HepG2 (cell line): ENCODE data around the gene ZNF540. TPM values are rescaled to one million over a fixed set of nuclear protein-coding genes. Genes with fewer than 3 reads are reported as not detected.

Experiments
- KMT2B ChIP-seq: IDR thresholded peaks from 2 replicates; pipeline ENCODE4 v1.6.1; 2016; ENCODE audit warnings: missing genetic modification reagents, missing compliant biosample characterization
- MEIS2 ChIP-seq: sonication (generic); formaldehyde crosslinking; IDR thresholded peaks from 2 replicates; pipeline ENCODE4 v1.9.0; 2021; ENCODE audit warnings: mild to moderate bottlenecking, missing genetic modification reagents
- PAF1 ChIP-seq: IDR thresholded peaks from 2 replicates; pipeline ENCODE4 v1.6.1; 2016; ENCODE audit warnings: missing genetic modification reagents, missing compliant biosample characterization
- SAFB2 ChIP-seq: sonication (generic); formaldehyde crosslinking; IDR thresholded peaks from 2 replicates; pipeline ENCODE4 v1.5.1; 2020; ENCODE audit warnings: missing genetic modification reagents, low read depth, mild to moderate bottlenecking, borderline replicate concordance
- SRF ChIP-seq: IDR thresholded peaks from 2 replicates; pipeline ENCODE4 v1.6.1; 2011; ENCODE audit warnings: mild to moderate bottlenecking, low read depth, low read length, moderate library complexity
- XBP1 ChIP-seq: sonication (generic); formaldehyde crosslinking; IDR thresholded peaks from 2 replicates; pipeline ENCODE4 v1.5.0; 2020; ENCODE audit warnings: missing genetic modification reagents
- ZBTB21 ChIP-seq: sonication (generic); formaldehyde crosslinking; IDR thresholded peaks from 2 replicates; pipeline ENCODE4 v1.4.0; 2020; ENCODE audit warnings: missing genetic modification reagents
- ZKSCAN8 ChIP-seq: IDR thresholded peaks from 2 replicates; pipeline ENCODE4 v1.6.1; 2016; ENCODE audit warnings: borderline replicate concordance, missing genetic modification reagents, missing compliant biosample characterization
- ZNF180 ChIP-seq: sonication (generic); formaldehyde crosslinking; IDR thresholded peaks from 2 replicates; pipeline ENCODE4 v1.4.0; 2020; ENCODE audit warnings: low read depth, missing genetic modification reagents, borderline replicate concordance
- ZNF235 ChIP-seq: sonication (generic); formaldehyde crosslinking; IDR thresholded peaks from 2 replicates; pipeline ENCODE4 v1.8.1; 2023; ENCODE audit warnings: mild to moderate bottlenecking, missing genetic modification reagents, borderline replicate concordance
- ZNF343 ChIP-seq: sonication (generic); formaldehyde crosslinking; IDR thresholded peaks from 2 replicates; pipeline ENCODE4 v1.4.0; 2020; ENCODE audit warnings: mild to moderate bottlenecking, missing genetic modification reagents
- ZNF468 ChIP-seq: sonication (generic); formaldehyde crosslinking; IDR thresholded peaks from 2 replicates; pipeline ENCODE4 v1.8.0; 2022; ENCODE audit warnings: mild to moderate bottlenecking, moderate library complexity, missing genetic modification reagents
- ZNF788 ChIP-seq: sonication (generic); formaldehyde crosslinking; IDR thresholded peaks from 2 replicates; pipeline ENCODE4 v1.5.0; 2020; ENCODE audit warnings: mild to moderate bottlenecking, missing genetic modification reagents, borderline replicate concordance
- polyA plus RNA-seq, 8 experiments: library from polyadenylated mRNA; depleted of rRNA in 3 of 8; stranded (reverse) in 7 of 8; unstranded in 1 of 8; fragments of >200 nt; fragmentation: Illumina TruSeq in 4 of 8; extraction: Trizol in 4 of 8; gene quantifications; 2 replicates each; pipeline versions ENCODE4 v1.2.1 to v1.2.3, GENCODE V29; 2011 to 2016; ENCODE audit warnings: low read depth in 4 of 8, missing spikeins in 1 of 8, mixed read lengths in 1 of 8; ENCODE audit not compliant: insufficient read depth in 1 of 8
- total RNA-seq, 5 experiments: library from RNA; depleted of rRNA; stranded (reverse); fragments of >200 nt; fragmentation: Illumina TruSeq; extraction: Trizol; gene quantifications; 2 replicates each; pipeline ENCODE4 v1.2.3, GENCODE V29; 2016; ENCODE audit warnings: low read depth in 1 of 5
- TF ChIP-seq, protein P1 (sequence below): sonication (generic); formaldehyde crosslinking; IDR thresholded peaks from 2 replicates; pipeline ENCODE4 v1.4.0; 2020; ENCODE audit warnings: missing genetic modification reagents, borderline replicate concordance
- TF ChIP-seq, protein P2 (sequence below): sonication (generic); formaldehyde crosslinking; IDR thresholded peaks from 2 replicates; pipeline ENCODE4 v1.4.0; 2020; ENCODE audit warnings: missing genetic modification reagents, borderline replicate concordance
- TF ChIP-seq, protein P3 (sequence below): sonication (generic); formaldehyde crosslinking; conservative IDR thresholded peaks from 2 replicates; pipeline ENCODE4 v1.4.0; 2020; ENCODE audit warnings: missing genetic modification reagents
- TF ChIP-seq, protein P4 (sequence below): sonication (generic); formaldehyde crosslinking; IDR thresholded peaks from 2 replicates; pipeline ENCODE4 v1.4.0; 2020; ENCODE audit warnings: missing genetic modification reagents
- TF ChIP-seq, protein P5 (sequence below): sonication (generic); formaldehyde crosslinking; IDR thresholded peaks from 2 replicates; pipeline ENCODE4 v1.5.0; 2020; ENCODE audit warnings: mild to moderate bottlenecking, missing genetic modification reagents

Gene ZNF540
- total and polyA plus RNA-seq, 2 of the 13 experiments (the other 11 are each of a cell fraction or from before 2014, with no cell fraction given): 0.21 to 0.40 TPM

DNA sequence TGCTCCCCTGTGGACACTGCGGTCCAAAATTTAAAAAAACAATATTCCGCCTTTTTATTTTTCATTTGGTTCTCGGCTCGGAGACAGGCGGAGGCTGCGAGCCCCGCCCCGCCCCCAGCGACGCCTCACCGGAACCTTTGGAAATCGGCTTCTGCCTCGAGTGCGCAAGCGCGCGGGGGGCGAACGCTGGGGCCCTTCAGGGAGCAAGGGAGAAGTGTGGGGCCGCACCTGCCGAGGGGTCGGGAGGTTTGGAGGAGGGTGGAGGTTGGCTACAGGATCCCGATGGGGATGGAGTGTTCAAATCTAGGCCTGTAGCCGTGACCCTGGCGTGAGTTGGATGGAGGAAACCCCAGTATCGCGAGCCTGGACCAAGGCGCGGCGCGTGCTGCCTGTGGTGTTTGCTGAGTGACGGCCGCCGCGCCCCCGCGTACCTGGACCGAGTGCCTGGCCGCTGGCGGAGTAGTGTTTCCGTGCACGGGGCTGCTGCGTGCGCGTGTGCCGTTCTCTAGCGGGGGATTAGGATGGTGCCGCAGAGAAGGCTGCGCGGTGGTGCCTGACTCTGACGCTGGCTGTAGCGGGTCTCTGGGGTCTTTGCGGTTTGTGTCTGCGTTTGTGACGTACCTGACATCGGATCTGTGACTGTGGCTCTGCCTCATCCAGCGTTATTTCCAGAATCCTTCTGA lies 61.2 kb downstream of the ZNF540 start (continued):
- TF ChIP-seq, protein P1, sequence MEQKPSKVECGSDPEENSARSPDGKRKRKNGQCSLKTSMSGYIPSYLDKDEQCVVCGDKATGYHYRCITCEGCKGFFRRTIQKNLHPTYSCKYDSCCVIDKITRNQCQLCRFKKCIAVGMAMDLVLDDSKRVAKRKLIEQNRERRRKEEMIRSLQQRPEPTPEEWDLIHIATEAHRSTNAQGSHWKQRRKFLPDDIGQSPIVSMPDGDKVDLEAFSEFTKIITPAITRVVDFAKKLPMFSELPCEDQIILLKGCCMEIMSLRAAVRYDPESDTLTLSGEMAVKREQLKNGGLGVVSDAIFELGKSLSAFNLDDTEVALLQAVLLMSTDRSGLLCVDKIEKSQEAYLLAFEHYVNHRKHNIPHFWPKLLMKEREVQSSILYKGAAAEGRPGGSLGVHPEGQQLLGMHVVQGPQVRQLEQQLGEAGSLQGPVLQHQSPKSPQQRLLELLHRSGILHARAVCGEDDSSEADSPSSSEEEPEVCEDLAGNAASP (CRISPR knock-in tag): no peak
- TF ChIP-seq ZNF343 (CRISPR knock-in tag) (peak; percentile 52; the same call in 1 of the 2 replicates), PAF1 (CRISPR knock-in tag) (no peak), XBP1 (no peak), ZBTB21 (CRISPR knock-in tag) (peak; percentile 64), ZNF788 (CRISPR knock-in tag) (peak; percentile 95), ZKSCAN8 (CRISPR knock-in tag) (no peak), ZNF468 (no peak; the same call in 1 of the 2 replicates), ZNF180 (CRISPR knock-in tag) (no peak), SRF (no peak), ZNF235 (no peak), SAFB2 (CRISPR knock-in tag) (no peak; the same call in 1 of the 2 replicates), KMT2B (CRISPR knock-in tag) (peak; percentile 94), MEIS2 (CRISPR knock-in tag) (0 out of 2 replicates have a peak, but pooled peaks have one; percentile 73)
- TF ChIP-seq, protein P2, sequence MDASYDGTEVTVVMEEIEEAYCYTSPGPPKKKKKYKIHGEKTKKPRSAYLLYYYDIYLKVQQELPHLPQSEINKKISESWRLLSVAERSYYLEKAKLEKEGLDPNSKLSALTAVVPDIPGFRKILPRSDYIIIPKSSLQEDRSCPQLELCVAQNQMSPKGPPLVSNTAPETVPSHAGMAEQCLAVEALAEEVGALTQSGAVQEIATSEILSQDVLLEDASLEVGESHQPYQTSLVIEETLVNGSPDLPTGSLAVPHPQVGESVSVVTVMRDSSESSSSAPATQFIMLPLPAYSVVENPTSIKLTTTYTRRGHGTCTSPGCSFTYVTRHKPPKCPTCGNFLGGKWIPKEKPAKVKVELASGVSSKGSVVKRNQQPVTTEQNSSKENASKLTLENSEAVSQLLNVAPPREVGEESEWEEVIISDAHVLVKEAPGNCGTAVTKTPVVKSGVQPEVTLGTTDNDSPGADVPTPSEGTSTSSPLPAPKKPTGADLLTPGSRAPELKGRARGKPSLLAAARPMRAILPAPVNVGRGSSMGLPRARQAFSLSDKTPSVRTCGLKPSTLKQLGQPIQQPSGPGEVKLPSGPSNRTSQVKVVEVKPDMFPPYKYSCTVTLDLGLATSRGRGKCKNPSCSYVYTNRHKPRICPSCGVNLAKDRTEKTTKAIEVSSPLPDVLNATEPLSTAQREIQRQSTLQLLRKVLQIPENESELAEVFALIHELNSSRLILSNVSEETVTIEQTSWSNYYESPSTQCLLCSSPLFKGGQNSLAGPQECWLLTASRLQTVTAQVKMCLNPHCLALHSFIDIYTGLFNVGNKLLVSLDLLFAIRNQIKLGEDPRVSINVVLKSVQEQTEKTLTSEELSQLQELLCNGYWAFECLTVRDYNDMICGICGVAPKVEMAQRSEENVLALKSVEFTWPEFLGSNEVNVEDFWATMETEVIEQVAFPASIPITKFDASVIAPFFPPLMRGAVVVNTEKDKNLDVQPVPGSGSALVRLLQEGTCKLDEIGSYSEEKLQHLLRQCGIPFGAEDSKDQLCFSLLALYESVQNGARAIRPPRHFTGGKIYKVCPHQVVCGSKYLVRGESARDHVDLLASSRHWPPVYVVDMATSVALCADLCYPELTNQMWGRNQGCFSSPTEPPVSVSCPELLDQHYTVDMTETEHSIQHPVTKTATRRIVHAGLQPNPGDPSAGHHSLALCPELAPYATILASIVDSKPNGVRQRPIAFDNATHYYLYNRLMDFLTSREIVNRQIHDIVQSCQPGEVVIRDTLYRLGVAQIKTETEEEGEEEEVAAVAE (CRISPR knock-in tag): 0 out of 2 replicates have a peak, but pooled peaks have one; percentile 39
- TF ChIP-seq, protein P3, sequence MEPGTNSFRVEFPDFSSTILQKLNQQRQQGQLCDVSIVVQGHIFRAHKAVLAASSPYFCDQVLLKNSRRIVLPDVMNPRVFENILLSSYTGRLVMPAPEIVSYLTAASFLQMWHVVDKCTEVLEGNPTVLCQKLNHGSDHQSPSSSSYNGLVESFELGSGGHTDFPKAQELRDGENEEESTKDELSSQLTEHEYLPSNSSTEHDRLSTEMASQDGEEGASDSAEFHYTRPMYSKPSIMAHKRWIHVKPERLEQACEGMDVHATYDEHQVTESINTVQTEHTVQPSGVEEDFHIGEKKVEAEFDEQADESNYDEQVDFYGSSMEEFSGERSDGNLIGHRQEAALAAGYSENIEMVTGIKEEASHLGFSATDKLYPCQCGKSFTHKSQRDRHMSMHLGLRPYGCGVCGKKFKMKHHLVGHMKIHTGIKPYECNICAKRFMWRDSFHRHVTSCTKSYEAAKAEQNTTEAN: 0 out of 2 replicates have a peak, but pooled peaks have one; percentile 29
- TF ChIP-seq, protein P4, sequence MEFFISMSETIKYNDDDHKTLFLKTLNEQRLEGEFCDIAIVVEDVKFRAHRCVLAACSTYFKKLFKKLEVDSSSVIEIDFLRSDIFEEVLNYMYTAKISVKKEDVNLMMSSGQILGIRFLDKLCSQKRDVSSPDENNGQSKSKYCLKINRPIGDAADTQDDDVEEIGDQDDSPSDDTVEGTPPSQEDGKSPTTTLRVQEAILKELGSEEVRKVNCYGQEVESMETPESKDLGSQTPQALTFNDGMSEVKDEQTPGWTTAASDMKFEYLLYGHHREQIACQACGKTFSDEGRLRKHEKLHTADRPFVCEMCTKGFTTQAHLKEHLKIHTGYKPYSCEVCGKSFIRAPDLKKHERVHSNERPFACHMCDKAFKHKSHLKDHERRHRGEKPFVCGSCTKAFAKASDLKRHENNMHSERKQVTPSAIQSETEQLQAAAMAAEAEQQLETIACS (CRISPR knock-in tag): peak; percentile 83
- TF ChIP-seq, protein P5, sequence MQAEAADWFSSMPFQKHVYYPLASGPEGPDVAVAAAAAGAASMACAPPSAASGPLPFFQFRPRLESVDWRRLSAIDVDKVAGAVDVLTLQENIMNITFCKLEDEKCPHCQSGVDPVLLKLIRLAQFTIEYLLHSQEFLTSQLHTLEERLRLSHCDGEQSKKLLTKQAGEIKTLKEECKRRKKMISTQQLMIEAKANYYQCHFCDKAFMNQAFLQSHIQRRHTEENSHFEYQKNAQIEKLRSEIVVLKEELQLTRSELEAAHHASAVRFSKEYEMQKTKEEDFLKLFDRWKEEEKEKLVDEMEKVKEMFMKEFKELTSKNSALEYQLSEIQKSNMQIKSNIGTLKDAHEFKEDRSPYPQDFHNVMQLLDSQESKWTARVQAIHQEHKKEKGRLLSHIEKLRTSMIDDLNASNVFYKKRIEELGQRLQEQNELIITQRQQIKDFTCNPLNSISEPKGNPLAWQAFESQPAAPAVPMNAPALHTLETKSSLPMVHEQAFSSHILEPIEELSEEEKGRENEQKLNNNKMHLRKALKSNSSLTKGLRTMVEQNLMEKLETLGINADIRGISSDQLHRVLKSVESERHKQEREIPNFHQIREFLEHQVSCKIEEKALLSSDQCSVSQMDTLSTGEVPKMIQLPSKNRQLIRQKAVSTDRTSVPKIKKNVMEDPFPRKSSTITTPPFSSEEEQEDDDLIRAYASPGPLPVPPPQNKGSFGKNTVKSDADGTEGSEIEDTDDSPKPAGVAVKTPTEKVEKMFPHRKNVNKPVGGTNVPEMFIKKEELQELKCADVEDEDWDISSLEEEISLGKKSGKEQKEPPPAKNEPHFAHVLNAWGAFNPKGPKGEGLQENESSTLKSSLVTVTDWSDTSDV (CRISPR knock-in tag): peak; percentile 61; the same call in 1 of the 2 replicates
